Fibroblast of skin of right biceps (primary cell): ENCODE measurements around the gene SRSF3.

ENCODE experiments used
- DNase-seq: peaks from one replicate; pipeline ENCODE4 v3.0.0-alpha.2; 2013

SRSF3 gene

DNA sequence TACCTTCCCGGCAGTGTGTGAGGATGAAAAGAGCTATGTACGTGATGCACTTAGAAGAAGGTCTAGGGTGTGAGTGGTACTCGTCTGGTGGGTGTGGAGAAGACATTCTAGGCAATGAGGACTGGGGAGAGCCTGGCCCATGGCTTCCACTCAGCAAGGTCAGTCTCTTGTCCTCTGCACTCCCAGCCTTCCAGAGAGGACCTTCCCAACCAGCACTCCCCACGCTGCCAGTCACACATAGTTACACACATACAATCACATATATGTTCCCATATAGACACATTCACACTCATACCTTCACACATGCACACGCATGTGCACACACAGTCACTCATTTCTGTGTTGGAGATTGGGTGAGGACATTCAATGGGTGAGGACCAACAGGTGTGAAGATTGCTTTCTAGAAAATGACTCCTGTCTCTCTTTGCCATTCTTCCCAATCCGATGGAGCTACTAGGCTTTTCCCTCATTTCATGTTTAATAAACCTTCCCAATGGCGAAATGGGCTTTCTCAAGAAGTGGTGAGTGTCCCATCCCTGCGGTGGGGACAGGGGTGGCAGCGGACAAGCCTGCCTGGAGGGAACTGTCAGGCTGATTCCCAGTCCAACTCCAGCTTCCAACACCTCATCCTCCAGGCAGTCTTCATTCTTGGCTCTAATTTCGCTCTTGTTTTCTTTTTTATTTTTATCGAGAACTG, 30.4 kb downstream of the SRSF3 start:
- DNase-seq: no peak

DNA sequence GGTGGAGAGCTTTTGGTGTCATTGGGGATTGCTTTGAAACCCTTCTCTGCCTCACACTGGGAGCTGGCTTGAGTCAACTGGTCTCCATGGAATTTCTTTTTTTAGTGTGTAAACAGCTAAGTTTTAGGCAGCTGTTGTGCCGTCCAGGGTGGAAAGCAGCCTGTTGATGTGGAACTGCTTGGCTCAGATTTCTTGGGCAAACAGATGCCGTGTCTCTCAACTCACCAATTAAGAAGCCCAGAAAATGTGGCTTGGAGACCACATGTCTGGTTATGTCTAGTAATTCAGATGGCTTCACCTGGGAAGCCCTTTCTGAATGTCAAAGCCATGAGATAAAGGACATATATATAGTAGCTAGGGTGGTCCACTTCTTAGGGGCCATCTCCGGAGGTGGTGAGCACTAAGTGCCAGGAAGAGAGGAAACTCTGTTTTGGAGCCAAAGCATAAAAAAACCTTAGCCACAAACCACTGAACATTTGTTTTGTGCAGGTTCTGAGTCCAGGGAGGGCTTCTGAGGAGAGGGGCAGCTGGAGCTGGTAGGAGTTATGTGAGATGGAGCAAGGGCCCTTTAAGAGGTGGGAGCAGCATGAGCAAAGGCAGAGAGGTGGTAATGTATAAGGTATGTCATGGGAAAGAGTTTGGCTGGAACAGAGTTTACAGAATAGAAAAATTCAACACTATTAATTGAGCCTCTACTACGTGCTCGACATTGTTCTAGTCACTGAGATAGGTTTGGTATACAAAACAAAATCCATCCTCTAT, 31.2 kb downstream of the SRSF3 start:
- no peak for DNase-seq

DNA sequence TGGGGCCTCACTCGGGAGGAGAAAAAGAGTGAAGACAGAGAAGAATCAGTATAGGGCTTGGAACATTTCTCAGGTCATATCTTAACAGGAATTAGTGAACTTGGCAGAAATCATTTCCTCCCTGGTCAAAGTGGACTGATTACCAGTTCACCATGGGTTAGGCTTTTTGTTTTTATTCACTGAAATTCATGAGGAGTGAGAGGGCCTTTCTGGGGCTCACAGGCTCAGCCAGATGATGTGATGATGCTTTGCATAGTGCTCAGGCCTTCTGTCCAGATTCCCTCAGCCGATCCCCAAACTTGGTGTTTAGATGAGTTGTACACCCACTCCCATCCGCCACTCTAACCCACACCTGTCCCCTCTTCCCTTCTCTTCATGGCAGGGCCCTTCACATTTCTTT, 32.5 kb downstream of the SRSF3 start:
- DNase-seq: no peak

DNA sequence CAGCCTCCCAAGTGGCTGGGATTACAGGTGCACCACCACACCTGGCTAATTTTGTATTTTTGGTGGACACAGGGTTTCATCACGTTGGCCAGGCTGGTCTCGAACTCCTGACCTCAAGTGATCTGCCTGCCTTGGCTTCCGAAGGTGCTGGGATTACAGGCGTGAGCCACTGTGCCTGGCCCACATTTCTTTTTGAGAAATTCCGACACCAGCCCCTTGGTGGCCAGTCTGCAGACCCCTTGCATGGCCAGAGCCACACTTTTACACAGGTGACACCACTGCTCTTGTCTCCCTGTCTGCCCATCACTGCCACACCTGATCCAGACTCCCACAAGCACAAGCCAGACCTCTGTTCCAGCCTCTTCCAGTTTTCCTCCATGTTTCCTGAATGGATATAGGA, 33.0 kb downstream of the SRSF3 start:
- DNase-seq: no peak

DNA sequence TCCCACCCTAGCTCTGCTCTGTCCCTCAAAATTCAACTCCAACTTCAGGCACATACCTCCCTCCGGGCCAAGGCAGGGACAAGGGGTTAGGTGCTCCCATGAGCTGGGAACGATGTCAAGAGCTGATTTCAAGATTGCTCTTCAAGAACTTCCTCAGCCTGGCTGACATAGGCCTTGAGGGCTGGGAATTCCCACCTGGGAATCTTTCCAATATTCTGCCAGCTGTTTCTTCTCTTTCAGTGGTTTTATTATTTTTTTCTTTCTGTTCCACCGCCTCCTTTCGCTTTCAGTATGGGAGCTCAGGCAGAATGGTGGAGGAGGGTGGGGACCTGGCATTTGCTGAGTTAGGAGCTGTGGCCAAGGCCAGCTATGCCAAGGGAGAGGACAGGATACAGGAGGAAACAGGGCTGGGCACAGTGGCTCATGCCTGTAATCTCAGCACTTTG, 33.7 kb downstream of the SRSF3 start:
- DNase-seq: peak; percentile 28

DNA sequence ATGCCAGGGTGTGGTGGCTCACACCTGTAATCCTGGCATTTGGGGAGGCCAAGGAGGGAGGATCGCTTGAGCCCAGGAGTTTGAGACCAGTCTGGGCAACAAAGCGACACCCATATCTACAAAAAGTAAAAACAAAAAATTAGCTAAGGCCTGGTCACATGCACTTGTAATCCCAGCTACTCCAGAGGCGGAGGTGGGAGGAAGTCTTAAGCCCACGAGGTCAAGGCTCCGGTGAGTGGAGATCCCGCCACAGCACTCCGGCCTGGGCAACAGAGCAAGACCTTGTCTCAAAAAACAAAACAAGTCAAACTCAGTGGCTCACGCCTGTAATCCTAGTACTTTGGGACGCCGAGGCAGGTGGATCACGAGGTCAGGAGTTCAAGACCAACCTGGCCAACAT, 35.6 kb downstream of the SRSF3 start:
- DNase-seq: no peak

DNA sequence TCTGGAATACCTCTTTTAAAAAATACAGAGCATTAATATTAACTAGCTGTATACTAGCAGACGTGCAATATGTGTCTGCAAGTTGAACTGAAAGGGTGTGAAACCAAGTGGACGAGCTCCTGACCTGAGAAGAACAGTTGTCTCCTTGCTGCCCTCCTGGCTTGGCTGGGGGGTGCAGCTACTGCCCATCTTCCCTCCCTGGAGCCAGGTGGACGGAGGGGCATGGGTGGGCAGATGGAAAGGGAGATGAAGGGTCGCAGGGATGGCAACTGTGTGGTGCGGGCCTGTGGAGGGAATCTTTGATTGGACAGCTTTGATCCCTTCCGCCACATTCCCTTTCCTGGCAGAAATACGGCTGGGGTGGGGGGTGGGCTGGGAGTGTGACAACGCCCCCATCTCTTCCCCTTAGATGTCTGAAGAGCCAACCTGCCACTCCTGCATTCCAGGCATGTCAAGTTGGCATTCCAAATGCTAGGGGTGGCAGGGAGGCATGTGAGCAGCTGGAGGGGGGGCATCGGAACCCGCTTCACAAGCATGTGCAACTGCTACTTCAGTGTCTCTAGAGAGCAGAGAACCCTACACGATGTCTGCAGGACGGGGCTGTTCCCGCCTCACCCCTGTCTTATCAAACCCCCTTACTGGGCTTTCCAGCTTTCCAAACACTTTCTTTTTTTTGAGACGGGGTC, 37.3 kb downstream of the SRSF3 start:
- DNase-seq: no peak

DNA sequence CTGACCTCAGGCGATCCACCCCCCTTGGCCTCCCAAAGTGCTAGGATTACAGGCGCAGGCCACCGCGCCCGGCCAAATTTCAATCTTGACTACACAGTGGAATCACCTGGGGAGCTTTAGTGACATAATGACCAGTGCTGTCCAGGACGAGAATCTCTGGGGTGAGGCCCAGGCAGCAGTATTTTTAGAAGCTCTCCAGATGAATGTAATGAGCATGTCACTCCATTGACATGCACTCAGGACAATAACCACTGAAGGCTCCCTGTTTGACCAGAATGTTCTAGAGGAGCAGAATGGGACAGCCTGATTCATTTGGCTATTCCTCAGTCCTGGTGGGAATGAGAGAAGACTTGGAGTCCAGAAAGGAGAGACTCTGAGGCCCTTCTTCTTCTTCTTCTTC, 39.2 kb downstream of the SRSF3 start:
- no peak for DNase-seq

DNA sequence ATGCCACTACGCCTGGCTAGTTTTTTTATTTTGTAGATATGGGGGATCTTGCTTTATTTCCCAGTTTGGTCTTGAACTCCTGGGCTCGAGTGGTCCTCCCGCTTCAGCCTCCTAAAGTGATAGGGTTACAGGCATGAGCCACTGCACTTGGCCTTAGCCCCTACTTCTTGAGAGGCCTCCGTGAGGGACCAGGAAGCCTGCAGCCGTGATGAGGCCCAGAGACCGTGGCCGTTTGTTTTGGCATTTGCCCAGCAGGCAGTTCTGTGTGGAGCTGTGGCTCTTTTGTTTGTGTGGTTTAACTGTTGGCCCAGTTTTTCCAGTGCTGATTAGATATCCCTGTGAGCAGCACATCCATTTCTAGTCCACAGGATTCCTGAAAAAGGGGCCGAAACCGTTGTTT, 39.8 kb downstream of the SRSF3 start:
- peak; percentile 71 for DNase-seq

DNA sequence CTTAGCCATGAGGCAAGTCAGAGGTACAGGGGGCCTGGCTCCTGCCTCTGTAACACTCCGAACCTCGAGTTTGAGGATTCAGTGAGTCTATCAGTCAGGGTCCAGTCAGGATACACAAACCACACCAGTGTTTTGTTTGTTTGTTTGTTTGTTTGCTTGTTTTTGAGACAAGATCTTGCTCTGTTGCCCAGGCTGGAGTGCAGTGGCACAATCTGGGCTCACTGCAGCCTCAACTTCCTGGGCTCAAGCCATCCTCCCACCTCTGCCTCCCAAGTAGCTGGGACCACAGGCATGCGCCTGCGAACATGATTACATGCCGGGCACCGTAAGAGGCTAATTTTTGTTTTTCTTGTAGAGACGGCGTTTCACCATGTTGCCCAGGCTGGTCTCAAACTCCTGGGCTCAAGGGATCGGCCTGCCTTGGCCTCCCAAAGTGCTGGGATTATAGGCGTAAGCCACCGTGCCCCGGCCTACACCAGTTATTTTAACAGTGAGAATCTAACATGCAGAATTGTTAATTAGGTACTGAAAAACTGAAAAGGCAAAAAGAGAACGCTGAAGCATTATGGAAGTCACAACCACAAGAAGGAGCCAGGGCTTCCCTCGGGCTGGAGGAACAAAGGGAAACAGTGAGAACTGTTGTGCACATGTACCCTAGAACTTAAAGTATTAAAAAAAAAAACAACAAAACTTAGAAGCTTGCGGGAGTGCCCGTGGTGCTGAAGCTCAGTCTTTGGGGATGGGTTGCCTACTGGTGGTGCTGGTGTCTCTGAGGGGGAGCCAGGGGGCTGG, 40.4 kb downstream of the SRSF3 start:
- DNase-seq: no peak

DNA sequence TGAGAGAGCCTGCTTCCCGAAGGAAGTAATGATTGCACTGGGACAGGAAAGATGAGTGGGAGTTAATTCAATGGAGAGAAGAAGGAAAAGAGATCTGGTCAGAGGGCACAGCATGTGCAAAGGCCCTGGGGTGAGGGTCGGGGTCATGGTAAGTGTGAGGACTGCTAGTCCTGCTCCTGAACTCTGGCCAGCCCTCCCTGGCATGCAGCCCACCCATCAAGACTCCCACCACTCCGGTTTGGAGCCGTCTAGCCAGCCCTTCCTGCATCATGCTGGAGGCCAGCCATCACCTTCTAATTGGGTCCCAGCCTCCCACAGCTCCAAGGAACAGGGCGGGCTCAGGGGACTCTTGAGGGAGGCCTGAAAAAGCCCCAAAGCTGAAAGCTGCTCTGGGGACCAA, 42.1 kb downstream of the SRSF3 start:
- DNase-seq: no peak

DNA sequence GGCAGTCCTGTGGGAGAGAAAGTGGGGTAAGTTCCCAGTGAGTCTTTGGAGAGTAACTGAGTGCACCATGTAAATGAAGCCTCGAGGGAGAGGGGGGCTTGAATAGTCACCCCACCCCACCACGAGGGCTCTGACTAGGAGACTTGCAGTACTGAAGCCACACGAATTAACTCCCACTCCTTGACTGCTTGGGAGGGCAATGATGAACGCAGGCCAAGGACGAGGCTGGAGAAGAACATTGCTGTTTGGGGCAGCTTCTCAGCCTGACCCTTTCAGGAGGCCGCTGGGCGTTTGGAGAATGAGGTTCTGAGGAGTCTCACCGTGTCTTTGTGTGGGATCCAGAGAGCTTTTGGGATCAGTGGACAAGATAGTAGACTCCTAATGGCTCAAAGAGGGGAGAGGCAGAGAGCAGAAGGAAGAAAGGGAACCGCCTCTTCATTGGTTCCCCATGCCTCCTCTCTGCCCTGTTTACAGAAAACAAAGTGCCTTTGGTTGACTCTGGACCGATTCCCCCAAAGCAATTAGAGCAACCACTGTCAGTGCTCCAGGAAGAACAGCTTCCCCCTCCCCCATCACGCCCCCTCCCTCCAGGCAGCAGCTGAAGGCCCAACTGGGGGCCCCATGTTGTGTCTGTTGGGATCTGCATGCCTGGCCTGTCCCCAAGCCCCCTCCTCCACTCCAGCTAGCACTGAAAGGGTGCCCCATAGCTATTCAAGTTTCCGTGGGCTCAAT, 42.7 kb downstream of the SRSF3 start:
- no peak for DNase-seq

DNA sequence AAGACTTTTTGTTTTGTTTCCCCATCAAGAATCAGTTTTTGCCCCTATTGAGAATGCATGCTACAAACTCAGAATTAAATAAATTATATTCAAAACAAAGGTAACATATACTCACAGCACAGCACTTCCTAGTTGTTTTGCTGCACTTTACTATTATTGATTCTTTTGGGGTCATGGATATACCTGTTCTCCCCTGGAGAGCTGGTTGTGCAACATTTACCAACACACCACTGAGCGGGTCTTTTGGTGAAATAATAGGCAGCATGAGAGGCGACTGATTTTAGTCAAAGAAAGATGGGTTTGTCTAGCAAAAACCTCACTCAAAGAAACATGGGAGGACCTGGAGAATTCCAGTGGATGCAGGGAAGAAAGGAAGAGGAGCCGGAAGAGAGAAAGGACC, 44.4 kb downstream of the SRSF3 start:
- DNase-seq: no peak

DNA sequence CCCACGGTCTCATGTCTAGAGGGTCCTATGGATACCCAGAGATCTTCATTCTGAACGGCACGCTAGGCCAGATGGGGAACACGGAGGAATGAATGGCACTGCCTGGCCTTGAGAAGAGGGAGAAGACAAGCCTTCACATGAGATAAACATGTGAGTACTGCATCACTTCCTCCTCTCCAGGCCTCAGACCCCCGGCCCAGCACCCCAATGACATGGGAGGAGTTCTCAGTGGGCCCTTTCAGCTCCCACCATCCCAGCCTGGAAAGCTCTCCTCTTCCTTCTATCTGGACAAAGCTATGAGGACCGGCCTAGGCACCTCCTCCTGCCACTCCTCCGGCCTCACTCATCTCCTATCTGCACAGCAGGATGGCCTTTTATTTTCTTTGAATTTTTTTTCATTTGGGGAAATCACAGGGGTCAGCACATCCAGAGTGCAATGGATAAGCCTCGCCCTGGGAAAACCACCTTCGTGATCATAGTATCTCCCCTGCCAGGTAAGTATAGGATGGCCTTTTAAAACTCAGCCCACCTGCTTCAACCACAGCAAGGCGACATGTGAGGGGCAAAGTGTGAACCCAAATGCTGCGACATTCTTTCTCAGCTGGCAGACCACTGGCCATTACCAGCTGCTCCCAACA, 45.1 kb downstream of the SRSF3 start:
- DNase-seq: no peak

DNA sequence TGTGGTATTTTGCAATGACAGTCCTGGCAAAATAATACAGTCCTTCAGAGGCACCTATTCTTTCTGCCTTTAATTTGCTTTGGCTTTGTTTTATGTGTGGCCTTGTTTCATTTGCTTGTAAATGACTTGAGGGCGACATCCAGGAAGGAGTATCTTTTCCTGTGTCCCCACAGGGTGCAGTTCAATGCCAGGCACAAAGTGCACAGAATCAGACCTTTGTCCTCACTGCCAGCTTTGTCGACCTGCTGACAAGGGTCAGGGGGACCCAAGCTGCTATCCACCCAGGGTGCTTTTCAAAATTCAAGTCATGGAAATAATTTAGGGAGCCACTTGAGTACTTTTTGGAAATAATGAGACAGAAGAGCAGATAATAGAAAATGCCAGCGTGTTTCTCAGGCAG, 47.4 kb downstream of the SRSF3 start:
- DNase-seq: no peak

DNA sequence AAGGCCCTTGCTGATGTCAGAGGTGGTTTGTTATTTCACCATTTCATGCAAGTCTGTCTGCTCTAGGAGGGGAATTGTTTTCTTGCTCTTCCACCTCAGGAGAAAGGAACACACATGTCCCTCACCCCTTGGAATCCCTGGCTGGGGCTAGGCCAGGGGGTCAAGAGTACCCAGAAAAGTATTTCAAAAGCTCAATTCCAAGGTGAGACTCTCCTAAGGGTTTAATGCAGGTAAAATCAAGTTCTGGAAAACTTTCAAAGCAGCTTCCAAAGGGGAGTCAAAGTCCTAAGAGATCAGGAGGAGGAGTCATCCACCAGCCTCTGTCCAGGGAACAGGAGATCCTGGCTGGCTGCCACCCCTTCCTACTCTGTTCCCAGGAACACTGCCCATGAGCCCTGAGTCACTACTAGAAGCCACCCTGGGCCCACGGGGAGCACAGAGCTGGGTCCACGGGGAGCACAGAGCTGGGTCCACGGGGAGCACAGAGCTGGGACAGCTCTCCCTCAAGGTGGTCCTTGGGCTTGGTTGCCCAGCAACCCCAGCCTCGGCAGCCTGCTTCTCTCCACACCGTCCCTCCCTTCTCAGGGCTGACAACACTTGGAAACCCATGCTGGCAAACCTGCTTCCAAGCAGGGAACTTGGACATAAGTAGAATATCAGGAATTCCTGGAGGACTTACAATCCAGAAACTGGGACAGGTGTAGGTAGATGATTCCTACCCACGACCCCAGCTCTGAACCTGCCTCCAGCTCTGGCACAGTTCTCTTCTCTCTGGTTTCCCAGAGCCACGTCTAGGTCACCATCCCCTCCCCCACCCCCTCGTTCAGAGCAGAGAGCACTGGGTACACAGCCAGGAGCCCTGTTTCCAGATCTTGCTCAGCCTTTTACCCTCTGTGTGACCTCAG, 49.0 kb downstream of the SRSF3 start:
- DNase-seq: peak; percentile 82

DNA sequence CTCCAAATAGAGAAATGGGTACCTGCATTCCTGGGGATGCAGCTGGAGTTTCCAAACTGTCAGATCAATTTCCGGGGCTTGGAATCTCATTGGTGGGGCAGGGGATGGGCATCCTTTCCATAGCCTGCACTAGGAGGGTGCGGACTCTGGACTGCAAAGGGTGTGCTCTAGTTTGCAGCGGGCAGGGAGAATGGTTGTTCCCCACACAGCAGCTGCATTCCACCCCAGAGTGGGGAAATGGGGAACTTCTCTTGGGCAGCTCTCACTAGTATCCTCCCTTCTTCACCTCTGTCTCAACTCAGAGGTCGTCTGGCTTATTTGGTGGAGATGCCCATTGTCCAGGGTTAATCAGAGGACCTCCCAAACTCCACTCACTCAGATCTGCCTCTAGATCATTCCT, 49.8 kb downstream of the SRSF3 start:
- DNase-seq: no peak

DNA sequence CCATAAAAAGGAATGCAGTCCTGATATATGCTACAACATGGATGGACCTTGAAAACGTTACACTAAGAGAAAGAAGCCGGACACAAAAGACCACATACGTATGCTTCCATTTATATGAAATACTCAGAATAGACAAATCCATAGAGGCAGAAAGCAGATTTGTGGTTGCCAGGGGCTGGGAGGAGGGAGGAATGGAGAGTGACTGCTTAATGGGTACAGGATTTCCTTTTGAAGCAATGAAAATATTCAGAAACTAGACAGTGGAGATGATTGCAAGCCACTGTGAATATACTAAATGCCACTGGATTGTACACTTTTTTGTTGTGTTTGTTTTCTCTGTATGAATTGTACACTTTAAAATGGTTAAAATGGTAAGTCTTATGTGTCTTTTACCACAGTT, 54.9 kb downstream of the SRSF3 start:
- no peak for DNase-seq

DNA sequence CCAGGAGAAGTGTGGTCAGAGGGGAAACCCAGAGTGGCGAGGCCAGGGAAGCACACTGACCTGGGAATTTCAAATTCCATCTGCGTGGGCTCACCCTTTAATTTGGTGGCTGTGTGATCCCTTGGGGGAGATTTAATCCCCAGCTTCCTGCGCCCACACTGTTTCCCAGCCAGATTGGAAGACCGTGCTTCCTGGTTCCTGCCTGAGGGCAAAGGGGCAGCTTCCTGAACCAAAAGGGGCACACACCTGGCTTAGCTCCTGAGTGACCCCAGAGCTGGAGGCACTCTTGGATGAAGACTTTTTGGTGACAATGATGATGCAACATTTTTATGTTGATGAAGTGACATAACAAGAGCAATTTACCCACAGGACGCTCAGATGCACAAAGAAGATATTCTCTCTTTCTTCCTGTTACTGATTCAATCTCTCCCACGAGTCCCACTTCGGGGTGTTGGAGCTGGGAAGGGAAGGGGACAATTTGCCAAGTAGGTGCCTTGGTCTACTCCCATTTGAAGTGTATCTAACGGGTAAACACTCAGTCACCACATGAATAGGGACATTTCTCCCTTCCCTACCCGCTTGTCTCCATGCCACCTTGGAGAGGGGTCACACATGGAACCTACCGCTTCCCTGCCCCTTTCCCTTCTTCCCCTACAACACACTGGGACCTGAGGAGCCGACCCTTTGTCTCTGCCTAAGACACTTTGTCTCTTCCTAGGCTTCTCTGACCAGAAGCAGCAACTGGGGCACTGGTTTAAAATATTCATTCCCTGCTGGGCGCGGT, 55.7 kb downstream of the SRSF3 start:
- no peak for DNase-seq

DNA sequence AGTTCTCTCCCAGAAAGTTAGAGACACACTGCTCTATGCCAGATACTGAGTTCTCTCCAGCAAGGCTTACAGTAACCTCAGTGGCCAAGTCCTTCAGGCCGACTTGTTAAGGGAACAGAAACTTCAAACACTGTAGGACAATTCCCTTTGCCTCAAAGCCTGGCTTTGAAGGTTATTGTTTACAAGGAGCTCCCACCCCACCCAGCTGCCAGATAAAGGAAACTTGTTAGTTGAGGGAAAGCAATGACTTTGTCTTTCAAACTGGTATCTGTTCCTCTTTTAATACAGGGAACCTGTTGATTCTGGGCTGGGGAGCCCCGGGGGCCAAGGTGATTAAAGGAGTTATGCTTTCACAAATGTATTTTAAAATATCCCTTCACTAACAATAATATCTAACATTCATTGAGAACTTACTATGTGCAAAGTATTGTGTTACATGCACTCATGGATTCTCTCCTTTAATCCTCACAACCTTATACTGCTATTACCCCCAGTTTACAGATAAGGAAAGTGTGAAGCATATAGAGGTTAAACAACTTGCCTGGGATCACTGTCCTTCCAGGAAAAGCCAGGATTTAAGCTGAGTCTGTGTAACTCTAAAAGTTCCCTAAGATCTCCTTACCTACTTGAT, 56.8 kb downstream of the SRSF3 start:
- DNase-seq: no peak
